SK-N-SH treated with all-trans-retinoic acid at 6 μM for 48 hours (cell line): ENCODE results near the gene DUS2.

Experiments used
- BACH2 ChIP-seq: fragments of 250-450 bp; sonication (Bioruptor Pico); IDR thresholded peaks from 2 replicates; pipeline ENCODE4 v1.9.0; 2021; ENCODE audit warnings: mild to moderate bottlenecking, borderline replicate concordance
- CREB5 ChIP-seq: fragments of 250-450 bp; sonication (Bioruptor Pico); IDR thresholded peaks from 2 replicates; pipeline ENCODE4 v1.5.1; 2020; ENCODE audit warnings: low read depth, mild to moderate bottlenecking, moderate library complexity
- CSDC2 ChIP-seq: fragments of 250-450 bp; sonication (Bioruptor Pico); IDR thresholded peaks from 2 replicates; pipeline ENCODE4 v1.5.0; 2020; ENCODE audit warnings: mild to moderate bottlenecking, moderate library complexity
- ESRRG ChIP-seq: fragments of 250-450 bp; sonication (Bioruptor Pico); IDR thresholded peaks from 2 replicates; pipeline ENCODE4 v1.6.1; 2021; ENCODE audit warnings: mild to moderate bottlenecking
- GLIS3 ChIP-seq: fragments of 250-450 bp; sonication (Bioruptor Pico); IDR thresholded peaks from 2 replicates; pipeline ENCODE4 v1.5.0; 2020; ENCODE audit warnings: mild to moderate bottlenecking, moderate library complexity
- PATZ1 ChIP-seq: fragments of 250-450 bp; sonication (Bioruptor Pico); IDR thresholded peaks from 2 replicates; pipeline ENCODE4 v1.8.0; 2020; ENCODE audit warnings: mild to moderate bottlenecking, moderate library complexity, borderline replicate concordance
- POU6F1 ChIP-seq: fragments of 250-450 bp; sonication (Bioruptor Pico); IDR thresholded peaks from 2 replicates; pipeline ENCODE4 v1.8.0; 2021; ENCODE audit warnings: low read depth, mild to moderate bottlenecking, moderate library complexity, borderline replicate concordance
- PPARA ChIP-seq: fragments of 250-450 bp; sonication (Bioruptor Pico); IDR thresholded peaks from 2 replicates; pipeline ENCODE4 v1.5.0; 2020; ENCODE audit warnings: mild to moderate bottlenecking, borderline replicate concordance
- RARB ChIP-seq: fragments of 250-450 bp; sonication (Bioruptor Pico); IDR thresholded peaks from 2 replicates; pipeline ENCODE4 v1.8.0; 2021; ENCODE audit warnings: mild to moderate bottlenecking, moderate library complexity
- ZC3H10 ChIP-seq: fragments of 250-450 bp; sonication (Bioruptor Pico); IDR thresholded peaks from 2 replicates; pipeline ENCODE4 v1.5.1; 2021; ENCODE audit warnings: mild to moderate bottlenecking, moderate library complexity
- ZFP3 ChIP-seq: fragments of 250-450 bp; sonication (Bioruptor Pico); IDR thresholded peaks from 2 replicates; pipeline ENCODE4 v1.5.0; 2020; ENCODE audit warnings: mild to moderate bottlenecking, moderate library complexity
- ZNF565 ChIP-seq: fragments of 450-650 bp; formaldehyde crosslinking; conservative IDR thresholded peaks from 2 replicates; pipeline ENCODE4 v1.5.0; 2020; ENCODE audit warnings: low read depth, mild to moderate bottlenecking, moderate library complexity
- ZNF8 ChIP-seq: fragments of 450-650 bp; formaldehyde crosslinking; IDR thresholded peaks from 2 replicates; pipeline ENCODE4 v1.5.0; 2020; ENCODE audit warnings: mild to moderate bottlenecking, moderate library complexity
- TF ChIP-seq, protein P1 (sequence below): fragments of 250-450 bp; sonication (Bioruptor Pico); IDR thresholded peaks from 2 replicates; pipeline ENCODE4 v1.5.0; 2020; ENCODE audit warnings: mild to moderate bottlenecking, moderate library complexity

DNA sequence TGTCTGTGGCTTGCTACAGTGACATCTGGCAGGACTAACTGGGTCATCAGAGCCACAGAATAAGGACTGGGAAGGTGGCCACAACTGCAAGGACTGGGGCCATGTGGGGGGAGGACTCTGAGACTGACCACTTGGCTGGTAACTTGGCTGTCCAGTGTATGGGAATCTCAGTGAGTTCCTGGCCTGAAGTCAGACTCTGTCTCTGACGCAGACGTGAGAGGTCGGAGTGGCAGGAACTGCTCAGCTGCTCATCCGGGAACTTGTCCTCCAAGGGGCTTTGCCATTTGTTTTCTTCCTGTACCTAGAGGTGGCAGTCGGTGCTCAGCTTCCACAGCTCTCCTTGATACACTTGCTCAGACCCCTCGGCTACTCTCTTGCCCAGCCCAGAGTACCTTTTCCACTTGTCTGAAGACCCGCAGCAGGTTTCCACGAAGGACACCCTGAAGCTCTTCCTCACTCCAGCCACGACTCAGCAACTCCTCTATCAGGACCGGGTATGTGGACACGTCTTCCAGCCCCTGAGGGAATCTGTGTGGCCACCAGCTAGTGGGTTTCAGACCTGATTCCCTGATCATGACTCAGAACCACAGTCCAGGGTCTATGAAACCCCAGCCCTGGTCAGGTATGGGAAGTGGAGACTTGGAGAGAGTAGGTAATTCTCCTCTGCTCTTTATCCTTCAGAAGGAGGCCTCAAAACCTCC lies 35.5 kb upstream of the DUS2 start:
- TF ChIP-seq PATZ1 (CRISPR knock-in tag): no peak
- no peak for TF ChIP-seq CREB5 (CRISPR knock-in tag)
- TF ChIP-seq ZC3H10 (CRISPR knock-in tag): no peak
- no peak for TF ChIP-seq CSDC2
- no peak for TF ChIP-seq PPARA (CRISPR knock-in tag)
- TF ChIP-seq ESRRG: no peak
- TF ChIP-seq BACH2: no peak
- no peak for TF ChIP-seq RARB
- TF ChIP-seq, protein P1, sequence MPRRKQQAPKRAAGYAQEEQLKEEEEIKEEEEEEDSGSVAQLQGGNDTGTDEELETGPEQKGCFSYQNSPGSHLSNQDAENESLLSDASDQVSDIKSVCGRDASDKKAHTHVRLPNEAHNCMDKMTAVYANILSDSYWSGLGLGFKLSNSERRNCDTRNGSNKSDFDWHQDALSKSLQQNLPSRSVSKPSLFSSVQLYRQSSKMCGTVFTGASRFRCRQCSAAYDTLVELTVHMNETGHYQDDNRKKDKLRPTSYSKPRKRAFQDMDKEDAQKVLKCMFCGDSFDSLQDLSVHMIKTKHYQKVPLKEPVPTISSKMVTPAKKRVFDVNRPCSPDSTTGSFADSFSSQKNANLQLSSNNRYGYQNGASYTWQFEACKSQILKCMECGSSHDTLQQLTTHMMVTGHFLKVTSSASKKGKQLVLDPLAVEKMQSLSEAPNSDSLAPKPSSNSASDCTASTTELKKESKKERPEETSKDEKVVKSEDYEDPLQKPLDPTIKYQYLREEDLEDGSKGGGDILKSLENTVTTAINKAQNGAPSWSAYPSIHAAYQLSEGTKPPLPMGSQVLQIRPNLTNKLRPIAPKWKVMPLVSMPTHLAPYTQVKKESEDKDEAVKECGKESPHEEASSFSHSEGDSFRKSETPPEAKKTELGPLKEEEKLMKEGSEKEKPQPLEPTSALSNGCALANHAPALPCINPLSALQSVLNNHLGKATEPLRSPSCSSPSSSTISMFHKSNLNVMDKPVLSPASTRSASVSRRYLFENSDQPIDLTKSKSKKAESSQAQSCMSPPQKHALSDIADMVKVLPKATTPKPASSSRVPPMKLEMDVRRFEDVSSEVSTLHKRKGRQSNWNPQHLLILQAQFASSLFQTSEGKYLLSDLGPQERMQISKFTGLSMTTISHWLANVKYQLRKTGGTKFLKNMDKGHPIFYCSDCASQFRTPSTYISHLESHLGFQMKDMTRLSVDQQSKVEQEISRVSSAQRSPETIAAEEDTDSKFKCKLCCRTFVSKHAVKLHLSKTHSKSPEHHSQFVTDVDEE: no peak
- TF ChIP-seq GLIS3 (CRISPR knock-in tag): no peak
- no peak for TF ChIP-seq ZNF8 (CRISPR knock-in tag)
- no peak for TF ChIP-seq ZNF565 (CRISPR knock-in tag)
- no peak for TF ChIP-seq POU6F1 (CRISPR knock-in tag)
- no peak for TF ChIP-seq ZFP3
